Activated CD8-positive, alpha-beta memory T cell treated with anti-CD3 and anti-CD28 coated beads, Interleukin-2, amount 50 U/mL, for 24 hours (primary cell): ENCODE data around the gene LCLAT1.

Source experiments
- DNase-seq: peaks from one replicate; pipeline ENCODE4 v3.0.0-alpha.2; 2020; ENCODE audit errors: extremely low read depth

LCLAT1 gene

DNA sequence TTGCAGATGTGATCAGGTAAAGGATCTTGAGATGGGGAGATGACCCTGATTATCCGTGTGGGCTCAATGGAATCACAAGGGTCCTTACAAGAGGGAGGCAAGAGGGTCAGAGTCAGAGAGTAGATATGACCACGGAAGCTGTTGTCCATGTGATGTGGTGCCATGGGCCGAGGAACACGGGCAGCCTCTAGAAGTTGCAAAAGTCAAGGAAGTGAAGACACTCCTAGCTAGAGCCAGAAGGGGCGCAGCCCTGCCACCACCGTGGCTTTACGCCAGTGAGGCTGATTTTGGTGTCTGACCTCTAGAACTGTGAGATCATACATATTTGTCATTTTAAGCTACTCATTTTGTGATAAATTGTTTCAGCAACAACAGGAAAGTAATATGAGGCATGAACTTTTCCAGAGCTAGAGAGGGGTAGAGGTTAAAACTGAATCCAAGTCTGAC is 245.8 kb downstream of the LCLAT1 start:
- DNase-seq = no peak
